Vagina (tissue), 2 donors: Measurements from ENCODE around the gene IL24. TPM values are rescaled to one million over a fixed set of nuclear protein-coding genes. Genes with fewer than 3 reads are reported as not detected.

Experiments used
- DNase-seq, 2 donors: peaks; one replicate each; pipeline ENCODE4 v3.0.0-alpha.2; 2017; ENCODE audit errors: extremely low spot score in 2 of 2
- H3K27ac ChIP-seq: fragments of 200-600 bp; sonication (generic); one replicate; pipeline ENCODE4 v1.5.1; 2019
- H3K27me3 ChIP-seq: fragments of 200-600 bp; sonication (generic); one replicate; pipeline ENCODE4 v1.5.1; 2019
- H3K36me3 ChIP-seq, 2 donors: fragments of 200-600 bp; sonication (generic); one replicate each; pipeline ENCODE4 v1.5.1; 2017 to 2019
- H3K4me1 ChIP-seq: fragments of 200-600 bp; sonication (generic); one replicate; pipeline ENCODE4 v1.5.1; 2019
- H3K4me3 ChIP-seq, 2 donors: fragments of 200-600 bp; sonication (generic); 1 replicate in 1 of 2; 2 replicates in 1 of 2; pipeline ENCODE4 v1.5.1; 2016 to 2019
- H3K9me3 ChIP-seq: fragments of 200-600 bp; sonication (generic); one replicate; pipeline ENCODE4 v1.5.1; 2019
- CTCF ChIP-seq, 3 experiments: fragments of 450-650 bp in 2 of 3; fragments of 200-600 bp in 1 of 3; sonication (generic) in 1 of 3; IDR thresholded peaks; one replicate each; pipeline ENCODE4 v1.5.1; 2017 to 2019; ENCODE audit warnings: antibody characterized with exemption in 3 of 3, mild to moderate bottlenecking in 2 of 3, moderate library complexity in 2 of 3
- POLR2A ChIP-seq, 2 donors: fragments of 450-650 bp; IDR thresholded peaks; one replicate each; pipeline ENCODE4 v1.6.1; 2017; ENCODE audit warnings: antibody characterized with exemption in 2 of 2, mild to moderate bottlenecking in 2 of 2, moderate library complexity in 2 of 2
- POLR2AphosphoS5 ChIP-seq, 2 donors: sonication (generic); formaldehyde crosslinking; IDR thresholded peaks; one replicate each; pipeline ENCODE4 v1.9.0; 2017; ENCODE audit warnings: antibody characterized with exemption in 2 of 2, mild to moderate bottlenecking in 2 of 2, low read depth in 1 of 2; ENCODE audit not compliant: insufficient read depth in 1 of 2
- intact Hi-C: fragments of 100-400 bp; cut with DNase I; formaldehyde crosslinking; loops from one replicate; pipeline ENCODE4 v1.15.1; 2023
- total RNA-seq: library from RNA; depleted of rRNA; stranded (reverse); fragments of >200 nt; gene quantifications from one replicate; pipeline ENCODE4 v1.2.3, GENCODE V29; 2016

Gene IL24
- total RNA-seq, 1 donor from 2014 or later: 1.5 TPM

DNA sequence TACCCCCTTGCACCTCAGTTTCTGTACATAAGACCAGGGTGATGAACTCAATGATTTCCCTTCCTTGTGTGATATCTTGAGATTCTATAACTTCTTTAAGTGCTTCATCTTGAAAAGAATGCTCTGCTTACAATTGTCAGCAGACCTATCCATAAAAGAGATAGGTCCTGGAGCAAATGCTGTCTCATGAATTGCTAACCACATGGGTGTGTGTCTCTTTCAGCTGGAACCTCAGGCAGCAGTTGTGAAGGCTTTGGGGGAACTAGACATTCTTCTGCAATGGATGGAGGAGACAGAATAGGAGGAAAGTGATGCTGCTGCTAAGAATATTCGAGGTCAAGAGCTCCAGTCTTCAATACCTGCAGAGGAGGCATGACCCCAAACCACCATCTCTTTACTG lies 29.0 kb upstream of the IL24 start:
- intact Hi-C loops: no loop called here
- no peaks in the 10 kb centered on the region for H3K4me1 ChIP-seq
- no peak for DNase-seq
- no peak for TF ChIP-seq CTCF (IDR thresholded peaks at IDR 0.05)
- TF ChIP-seq POLR2AphosphoS5 (IDR thresholded peaks at IDR 0.05; ENCODE audit: insufficient read depth in 1 of 2, low read depth in 1 of 2): no peak
- no peak for TF ChIP-seq POLR2A (IDR thresholded peaks at IDR 0.05)
- no peak overlapping the region for H3K27ac ChIP-seq
- H3K4me3 ChIP-seq: no peak overlapping the region
- no peaks in the 10 kb centered on the region for H3K36me3 ChIP-seq
- H3K9me3 ChIP-seq: no peaks in the 10 kb centered on the region
- H3K27me3 ChIP-seq: no peaks in the 10 kb centered on the region

GRCh38 chr1:206872139-206872538 lies 25.1 kb upstream of the IL24 start:
- Histone ChIP-seq H3K27me3 (no peaks in the 10 kb centered on the region), H3K4me3 (no peak overlapping the region), H3K27ac (no peak overlapping the region), H3K4me1 (no peaks in the 10 kb centered on the region), H3K36me3 (no peaks in the 10 kb centered on the region), H3K9me3 (peaks cover 9% of the 10 kb centered on the region)
- DNase-seq: no peak
- TF ChIP-seq POLR2AphosphoS5 (IDR thresholded peaks at IDR 0.05; ENCODE audit: insufficient read depth in 1 of 2, low read depth in 1 of 2) (no peak), CTCF (IDR thresholded peaks at IDR 0.05) (no peak), POLR2A (IDR thresholded peaks at IDR 0.05) (no peak)
- intact Hi-C loops: no loop called here

GRCh38 chr1:206873603-206874188 lies 23.5 kb upstream of the IL24 start:
- DNase-seq: no peak
- no peak overlapping the region for H3K4me3 ChIP-seq
- peaks cover 9% of the 10 kb centered on the region for H3K9me3 ChIP-seq
- intact Hi-C loops: no loop called here
- no peak for TF ChIP-seq POLR2AphosphoS5 (IDR thresholded peaks at IDR 0.05; ENCODE audit: insufficient read depth in 1 of 2, low read depth in 1 of 2)
- no peak for TF ChIP-seq POLR2A (IDR thresholded peaks at IDR 0.05)
- no peak for TF ChIP-seq CTCF (IDR thresholded peaks at IDR 0.05)
- no peaks in the 10 kb centered on the region for H3K27me3 ChIP-seq
- H3K36me3 ChIP-seq: no peaks in the 10 kb centered on the region
- no peaks in the 10 kb centered on the region for H3K4me1 ChIP-seq
- no peak overlapping the region for H3K27ac ChIP-seq

DNA sequence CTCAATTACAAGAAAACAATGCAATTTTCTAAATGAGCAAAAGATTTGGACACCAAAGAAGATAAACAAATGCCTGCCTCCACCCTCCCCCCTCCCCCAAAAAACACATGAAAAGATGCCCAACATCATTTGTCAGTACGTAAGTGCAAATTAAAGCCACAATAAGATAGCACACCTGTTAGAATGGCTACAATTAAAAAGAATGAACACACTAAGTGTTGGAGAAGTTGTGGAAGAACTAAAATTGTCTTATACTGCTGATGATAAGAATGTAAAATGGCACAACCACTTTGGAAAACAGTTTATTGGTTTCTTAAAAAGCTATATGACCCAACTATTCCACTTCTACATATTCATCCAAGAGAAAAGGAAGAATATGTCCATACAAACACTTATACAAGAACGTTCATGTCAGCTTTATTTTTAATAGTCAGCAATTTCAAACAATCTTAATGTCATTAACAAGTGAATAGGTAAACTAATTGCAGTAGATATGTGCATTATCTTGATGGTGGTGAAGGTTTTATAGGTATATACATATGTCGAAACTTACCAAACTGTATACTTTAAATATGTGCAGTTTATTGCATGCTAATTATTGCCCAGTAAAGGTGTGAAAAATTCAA lies 21.4 kb upstream of the IL24 start:
- no peak for TF ChIP-seq POLR2A (IDR thresholded peaks at IDR 0.05)
- no peak for TF ChIP-seq CTCF (IDR thresholded peaks at IDR 0.05)
- TF ChIP-seq POLR2AphosphoS5 (IDR thresholded peaks at IDR 0.05; ENCODE audit: insufficient read depth in 1 of 2, low read depth in 1 of 2): no peak
- Histone ChIP-seq H3K27me3 (no peaks in the 10 kb centered on the region), H3K4me1 (no peaks in the 10 kb centered on the region), H3K4me3 (no peak overlapping the region), H3K27ac (no peak overlapping the region), H3K9me3 (peaks cover 9% of the 10 kb centered on the region), H3K36me3 (no peaks in the 10 kb centered on the region)
- no peak for DNase-seq
- intact Hi-C loops: no loop called here

DNA sequence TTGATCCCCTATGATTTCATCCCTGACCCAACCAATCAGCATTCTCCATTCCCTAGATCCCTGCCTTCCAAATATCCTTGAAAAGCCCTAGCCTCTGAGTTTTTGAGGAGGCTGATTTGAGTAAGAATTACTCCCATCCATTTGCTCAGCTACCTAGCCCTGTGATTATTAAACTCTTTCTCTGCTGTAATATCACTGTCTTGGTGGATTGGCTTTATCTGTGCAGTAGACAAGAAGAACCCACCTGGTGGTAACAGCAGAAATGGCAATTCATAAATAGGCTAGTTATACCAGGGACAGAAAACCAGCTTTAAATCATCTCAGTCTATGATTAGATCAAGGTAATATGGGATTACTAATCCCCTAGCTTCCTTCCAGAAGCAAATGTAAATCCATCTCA lies 18.8 kb upstream of the IL24 start:
- no peak overlapping the region for H3K27ac ChIP-seq
- no peaks in the 10 kb centered on the region for H3K36me3 ChIP-seq
- no peak for DNase-seq
- peaks cover 9% of the 10 kb centered on the region for H3K9me3 ChIP-seq
- H3K4me1 ChIP-seq: no peaks in the 10 kb centered on the region
- H3K4me3 ChIP-seq: no peak overlapping the region
- H3K27me3 ChIP-seq: no peaks in the 10 kb centered on the region
- TF ChIP-seq CTCF (IDR thresholded peaks at IDR 0.05) (no peak), POLR2AphosphoS5 (IDR thresholded peaks at IDR 0.05; ENCODE audit: insufficient read depth in 1 of 2, low read depth in 1 of 2) (no peak), POLR2A (IDR thresholded peaks at IDR 0.05) (no peak)
- intact Hi-C loops: no loop called here
